Measurements from ENCODE around the gene DGKZ.

- TF ChIP-seq CTCF (conservative IDR thresholded peaks at IDR 0.05; ENCODE audit: low read depth in 2 of 2), result no peak
- no peak for TF ChIP-seq EZH2phosphoT487 (IDR thresholded peaks at IDR 0.05; ENCODE audit: unreplicated experiment)
- no peak for TF ChIP-seq JUNB (IDR thresholded peaks at IDR 0.05; ENCODE audit: unreplicated experiment)
- TF ChIP-seq EZH2 (IDR thresholded peaks at IDR 0.05; ENCODE audit: low read depth, unreplicated experiment), result no peak
These were observed 27.6 kb downstream of the DGKZ start for GRCh38 chr11:46374815-46375214.

Measured in GM23338 (cell line).